ENCODE data around the gene FUT3.

Gene FUT3

DNA sequence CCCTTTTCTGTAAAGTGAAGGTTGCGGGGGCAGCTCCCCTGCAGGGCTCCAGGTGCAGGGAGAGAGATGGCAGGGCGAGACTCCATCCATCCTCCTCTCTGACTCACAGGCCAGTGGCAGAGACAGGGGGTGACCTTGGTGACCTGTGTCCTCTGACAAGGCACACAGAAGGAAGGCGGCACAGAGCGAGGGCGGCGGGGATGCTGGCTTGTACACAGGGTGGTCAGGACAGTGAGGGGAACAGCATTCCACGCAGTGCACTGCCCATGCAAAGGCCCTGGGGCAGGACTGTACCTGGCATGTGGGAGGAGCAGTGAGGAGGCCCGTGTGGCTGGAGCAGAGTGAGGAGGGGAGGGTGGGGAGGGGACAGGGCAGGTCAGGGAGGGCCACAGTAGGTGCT, 44.6 kb upstream of the FUT3 start:
- H3K27me3 ChIP-seq = peaks cover 21% of the 10 kb centered on the region
- no peaks in the 10 kb centered on the region for H3K4me1 ChIP-seq (ENCODE audit: control insufficient read depth in 1 of 2, insufficient read depth in 1 of 2, low read depth in 1 of 2, low read length in 1 of 2)
- H3K27ac ChIP-seq = no peak overlapping the region
- no peak overlapping the region for H3K4me3 ChIP-seq (ENCODE audit: low read depth in 1 of 2, low read length in 1 of 2)
- peaks cover 37% of the 10 kb centered on the region for H3K36me3 ChIP-seq
- TF ChIP-seq, protein P1, sequence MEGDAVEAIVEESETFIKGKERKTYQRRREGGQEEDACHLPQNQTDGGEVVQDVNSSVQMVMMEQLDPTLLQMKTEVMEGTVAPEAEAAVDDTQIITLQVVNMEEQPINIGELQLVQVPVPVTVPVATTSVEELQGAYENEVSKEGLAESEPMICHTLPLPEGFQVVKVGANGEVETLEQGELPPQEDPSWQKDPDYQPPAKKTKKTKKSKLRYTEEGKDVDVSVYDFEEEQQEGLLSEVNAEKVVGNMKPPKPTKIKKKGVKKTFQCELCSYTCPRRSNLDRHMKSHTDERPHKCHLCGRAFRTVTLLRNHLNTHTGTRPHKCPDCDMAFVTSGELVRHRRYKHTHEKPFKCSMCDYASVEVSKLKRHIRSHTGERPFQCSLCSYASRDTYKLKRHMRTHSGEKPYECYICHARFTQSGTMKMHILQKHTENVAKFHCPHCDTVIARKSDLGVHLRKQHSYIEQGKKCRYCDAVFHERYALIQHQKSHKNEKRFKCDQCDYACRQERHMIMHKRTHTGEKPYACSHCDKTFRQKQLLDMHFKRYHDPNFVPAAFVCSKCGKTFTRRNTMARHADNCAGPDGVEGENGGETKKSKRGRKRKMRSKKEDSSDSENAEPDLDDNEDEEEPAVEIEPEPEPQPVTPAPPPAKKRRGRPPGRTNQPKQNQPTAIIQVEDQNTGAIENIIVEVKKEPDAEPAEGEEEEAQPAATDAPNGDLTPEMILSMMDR (IDR thresholded peaks at IDR 0.05) = no peak
- no peaks in the 10 kb centered on the region for H3K9me3 ChIP-seq

DNA sequence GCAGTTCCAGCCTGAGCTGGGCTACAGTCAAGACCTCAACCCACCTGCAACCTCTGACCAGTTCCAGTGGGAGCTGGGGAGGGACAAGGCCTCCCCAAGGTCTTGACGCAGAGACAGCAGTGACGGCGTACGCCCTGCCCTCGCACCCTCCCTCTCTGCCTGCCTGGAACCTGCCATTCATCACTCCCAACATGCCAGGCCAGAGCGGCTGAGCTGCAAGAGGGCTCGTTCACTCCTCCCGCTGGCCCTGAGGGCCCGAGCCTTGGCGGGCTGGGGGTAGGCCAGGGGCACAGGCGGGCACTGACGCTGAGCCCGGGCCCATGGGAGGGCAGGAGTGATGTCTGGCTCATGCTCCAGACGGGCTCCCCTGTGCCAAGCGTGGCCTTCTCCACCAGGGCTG, 44.2 kb upstream of the FUT3 start:
- H3K27ac ChIP-seq = no peak overlapping the region
- TF ChIP-seq, protein P1 (IDR thresholded peaks at IDR 0.05) = no peak
- no peak overlapping the region for H3K4me3 ChIP-seq (ENCODE audit: low read depth in 1 of 2, low read length in 1 of 2)
- peaks cover 37% of the 10 kb centered on the region for H3K36me3 ChIP-seq
- H3K9me3 ChIP-seq = no peaks in the 10 kb centered on the region
- H3K4me1 ChIP-seq (ENCODE audit: control insufficient read depth in 1 of 2, insufficient read depth in 1 of 2, low read depth in 1 of 2, low read length in 1 of 2) = no peaks in the 10 kb centered on the region
- H3K27me3 ChIP-seq = peaks cover 26% of the 10 kb centered on the region

DNA sequence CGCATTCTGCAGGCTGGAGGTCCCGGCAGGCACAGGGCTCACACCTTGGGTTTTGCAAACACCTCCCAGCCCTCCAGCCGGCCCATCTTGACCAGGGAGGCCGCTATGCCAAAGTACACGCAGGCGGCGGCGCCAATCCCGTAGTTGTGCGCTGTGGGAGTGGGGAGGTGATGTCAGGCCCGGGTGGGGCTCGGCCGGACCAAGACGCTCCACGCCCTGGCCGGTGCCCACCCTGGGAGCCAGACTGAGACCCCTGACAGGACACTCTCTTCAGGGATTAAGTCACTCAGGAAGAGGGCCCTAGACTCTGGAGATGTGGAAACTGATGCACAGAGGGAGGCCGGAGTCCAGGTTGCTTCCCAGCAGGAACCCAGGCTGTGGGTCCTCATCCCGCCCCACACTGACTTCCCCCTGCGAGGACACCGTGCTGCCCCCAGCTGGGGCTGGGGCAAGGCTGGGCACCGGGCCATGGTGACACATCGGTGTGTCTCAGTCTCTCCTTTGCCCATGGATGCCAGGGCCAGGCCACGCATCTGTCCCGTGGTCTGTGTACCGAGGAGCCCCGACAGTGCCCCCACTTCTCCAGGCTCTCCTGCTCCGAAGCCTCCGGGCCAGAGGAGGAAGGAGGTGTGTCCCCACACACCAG, 43.6 kb upstream of the FUT3 start:
- Histone ChIP-seq H3K4me3 (ENCODE audit: low read depth in 1 of 2, low read length in 1 of 2) (no peak overlapping the region), H3K36me3 (peaks cover 34% of the 10 kb centered on the region), H3K4me1 (ENCODE audit: control insufficient read depth in 1 of 2, insufficient read depth in 1 of 2, low read depth in 1 of 2, low read length in 1 of 2) (no peaks in the 10 kb centered on the region), H3K27ac (no peak overlapping the region), H3K9me3 (no peaks in the 10 kb centered on the region), H3K27me3 (peaks cover 31% of the 10 kb centered on the region)
- TF ChIP-seq, protein P1 (IDR thresholded peaks at IDR 0.05) = no peak

DNA sequence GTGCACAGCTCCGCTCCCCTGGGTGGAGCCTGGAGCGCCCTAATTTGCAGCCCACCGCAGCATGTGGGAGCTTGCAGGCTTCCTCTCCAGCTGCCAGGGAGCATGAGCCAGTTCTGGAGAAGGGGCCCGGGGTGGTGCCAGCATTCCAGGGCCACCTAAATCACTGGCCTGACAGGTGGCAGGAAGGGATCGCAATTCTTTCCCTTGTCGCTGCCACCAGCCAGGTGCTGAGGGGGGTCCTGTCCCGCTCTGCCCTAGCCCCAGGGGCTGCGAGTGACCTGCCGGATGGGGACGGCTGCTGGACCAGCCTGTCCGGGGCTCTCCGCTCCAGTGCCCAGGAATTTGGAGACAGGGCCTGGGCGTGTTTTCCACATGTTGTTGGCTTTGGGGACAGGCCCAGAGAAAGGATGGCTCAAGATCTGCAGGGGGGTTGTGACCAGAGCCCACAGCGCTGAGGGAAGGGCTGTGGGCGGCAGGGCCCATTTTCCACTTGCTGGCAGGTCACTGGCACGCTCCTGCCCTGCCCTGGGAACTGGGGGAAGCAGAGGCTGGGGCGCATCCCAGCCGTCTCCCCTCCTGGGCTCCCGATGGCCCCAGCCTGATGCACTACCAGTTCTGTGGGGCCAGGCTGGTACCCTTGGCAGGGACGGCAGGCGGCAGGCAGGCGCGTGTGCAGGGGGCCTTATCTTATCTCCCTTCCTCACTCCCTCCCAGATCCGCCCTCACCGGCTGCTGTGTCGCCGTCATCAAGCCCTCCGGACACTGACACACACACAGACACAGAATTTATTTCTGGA, 42.9 kb upstream of the FUT3 start:
- Histone ChIP-seq H3K36me3 (peaks cover 34% of the 10 kb centered on the region), H3K4me3 (ENCODE audit: low read depth in 1 of 2, low read length in 1 of 2) (no peak overlapping the region), H3K9me3 (no peaks in the 10 kb centered on the region), H3K4me1 (ENCODE audit: control insufficient read depth in 1 of 2, insufficient read depth in 1 of 2, low read depth in 1 of 2, low read length in 1 of 2) (no peaks in the 10 kb centered on the region), H3K27me3 (peaks cover 37% of the 10 kb centered on the region), H3K27ac (no peak overlapping the region)
- TF ChIP-seq, protein P1 (IDR thresholded peaks at IDR 0.05) = no peak

DNA sequence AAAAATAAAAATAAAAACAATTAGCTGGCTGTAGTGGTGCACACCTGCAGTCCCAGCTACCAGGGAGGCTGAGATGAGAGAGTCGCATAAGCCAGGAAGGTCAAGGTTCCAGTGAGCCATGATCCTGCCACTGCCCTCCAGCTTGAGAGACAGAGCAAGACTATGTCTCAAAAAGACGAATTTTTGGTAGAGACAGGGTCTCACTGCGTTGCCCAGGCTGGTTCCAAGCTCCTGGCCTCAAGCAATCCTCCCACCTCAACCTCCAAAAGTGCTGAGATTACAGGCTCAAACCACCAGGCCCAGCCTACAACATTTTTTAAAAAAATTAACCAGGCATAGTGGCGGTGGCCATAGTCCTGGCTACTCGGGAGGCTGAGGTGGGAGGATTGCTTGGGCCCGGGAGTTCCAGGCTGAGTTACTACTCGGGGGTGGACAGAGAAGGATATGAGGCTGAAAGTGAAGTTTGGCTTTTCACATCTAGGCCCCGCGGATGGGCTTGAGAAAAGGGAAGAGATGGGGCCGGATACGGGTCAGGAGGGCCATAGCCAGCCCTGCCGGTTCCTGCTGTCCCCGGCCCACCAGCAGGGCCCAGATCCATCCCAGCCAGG, 42.2 kb upstream of the FUT3 start:
- Histone ChIP-seq H3K4me1 (ENCODE audit: control insufficient read depth in 1 of 2, insufficient read depth in 1 of 2, low read depth in 1 of 2, low read length in 1 of 2) (no peaks in the 10 kb centered on the region), H3K36me3 (peaks cover 34% of the 10 kb centered on the region), H3K27me3 (peaks cover 40% of the 10 kb centered on the region), H3K4me3 (ENCODE audit: low read depth in 1 of 2, low read length in 1 of 2) (no peak overlapping the region), H3K27ac (no peak overlapping the region), H3K9me3 (no peaks in the 10 kb centered on the region)
- TF ChIP-seq, protein P1 (IDR thresholded peaks at IDR 0.05) = no peak
